NT2/D1 (cell line): Measurements from ENCODE around the gene CCDC81.
"Not testable (repeated sequence)": the region's sequence is repeated elsewhere in the genome, so short reads cannot be mapped to it uniquely, and the experiment has no call there.

Source experiments
- DNase-seq: peaks from one replicate; pipeline ENCODE4 v3.0.0-alpha.2; 2011; ENCODE audit warnings: low read depth, low spot score
- H3K27me3 ChIP-seq: 2 replicates; pipeline ENCODE4 v1.6.0; 2011; ENCODE audit warnings: mild to moderate bottlenecking; ENCODE audit not compliant: insufficient read length, insufficient read depth
- H3K36me3 ChIP-seq: 2 replicates; pipeline ENCODE4 v1.6.1; 2011; ENCODE audit warnings: mild to moderate bottlenecking, low read length, mixed read lengths; ENCODE audit not compliant: insufficient read depth, insufficient read length
- H3K4me1 ChIP-seq: 2 replicates; pipeline ENCODE4 v1.5.1; 2011; ENCODE audit not compliant: insufficient read depth, insufficient read length
- H3K4me3 ChIP-seq: 2 replicates; pipeline ENCODE4 v1.5.1; 2011; ENCODE audit warnings: low read depth; ENCODE audit not compliant: insufficient read length
- H3K9ac ChIP-seq: 2 replicates; pipeline ENCODE4 v1.6.0; 2011; ENCODE audit warnings: low read depth; ENCODE audit not compliant: insufficient read length
- H3K9me3 ChIP-seq: 2 replicates; pipeline ENCODE4 v1.5.1; 2011; ENCODE audit warnings: mild to moderate bottlenecking, low read length; ENCODE audit not compliant: insufficient read depth
- SUZ12 ChIP-seq: IDR thresholded peaks from 2 replicates; pipeline ENCODE4 v1.6.1; 2011; ENCODE audit not compliant: insufficient read length, insufficient read depth; ENCODE audit errors: extremely low read depth
- YY1 ChIP-seq: IDR thresholded peaks from 2 replicates; pipeline ENCODE4 v1.6.1; 2011; ENCODE audit not compliant: insufficient read length, insufficient read depth
- ZNF274 ChIP-seq: IDR thresholded peaks from 2 replicates; pipeline ENCODE4 v1.6.1; 2011; ENCODE audit warnings: mild to moderate bottlenecking, low read depth, low read length

CCDC81 gene

GRCh38 chr11:86408845-86409244, 34.2 kb downstream of the CCDC81 start:
- no peak for TF ChIP-seq SUZ12
- no peak for TF ChIP-seq YY1
- no peak for TF ChIP-seq ZNF274
- no peaks in the 10 kb centered on the region for H3K4me1 ChIP-seq
- no peak overlapping the region for H3K4me3 ChIP-seq
- DNase-seq, result no peak
- H3K36me3 ChIP-seq, result no peaks in the 10 kb centered on the region
- H3K27me3 ChIP-seq, result no peaks in the 10 kb centered on the region
- no peaks in the 10 kb centered on the region for H3K9me3 ChIP-seq
- H3K9ac ChIP-seq, result no peak overlapping the region

DNA sequence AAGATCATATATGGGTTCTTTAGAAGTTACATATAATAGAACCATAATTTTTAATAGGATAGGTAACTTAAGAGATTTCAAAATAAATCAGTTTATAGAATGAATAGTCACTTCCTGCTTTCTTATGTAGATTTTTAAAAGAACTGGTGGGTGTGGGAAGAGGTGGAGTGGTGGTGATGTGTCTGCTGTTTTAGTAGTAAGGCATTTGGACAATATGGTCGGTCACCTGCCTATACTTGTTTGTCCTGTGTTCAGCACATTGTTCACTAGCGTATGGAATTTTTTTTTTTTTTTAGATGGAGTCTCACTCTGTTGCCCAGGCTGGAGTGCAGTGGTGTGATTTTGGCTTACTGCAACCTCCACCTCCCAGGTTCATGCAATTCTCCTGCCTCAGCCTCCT, 39.3 kb downstream of the CCDC81 start:
- no peak for DNase-seq
- H3K9me3 ChIP-seq, result no peaks in the 10 kb centered on the region
- no peak overlapping the region for H3K4me3 ChIP-seq
- no peaks in the 10 kb centered on the region for H3K36me3 ChIP-seq
- H3K9ac ChIP-seq, result no peak overlapping the region
- no peaks in the 10 kb centered on the region for H3K4me1 ChIP-seq
- TF ChIP-seq SUZ12 (no peak), ZNF274 (no peak), YY1 (no peak)
- H3K27me3 ChIP-seq, result no peaks in the 10 kb centered on the region

DNA sequence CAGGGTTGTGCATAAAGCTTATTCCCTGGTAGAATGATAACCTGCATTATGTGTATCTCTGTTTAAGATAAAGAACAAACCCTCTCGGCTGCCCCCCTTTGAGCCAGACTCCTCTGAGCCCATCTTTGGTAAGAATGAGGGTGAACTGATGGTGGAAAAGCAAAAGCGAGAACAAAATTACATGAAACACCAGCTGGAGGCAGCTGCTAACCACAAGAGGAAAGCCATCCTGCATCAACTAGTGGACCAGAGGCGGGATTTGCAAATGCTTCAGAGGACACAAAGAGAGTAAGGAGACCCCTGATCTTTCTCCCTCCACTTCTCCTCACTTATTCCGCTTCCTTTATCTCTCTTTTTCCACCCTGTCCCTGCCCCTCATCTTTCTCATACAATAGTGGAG, 40.3 kb downstream of the CCDC81 start:
- no peaks in the 10 kb centered on the region for H3K36me3 ChIP-seq
- no peak overlapping the region for H3K4me3 ChIP-seq
- no peaks in the 10 kb centered on the region for H3K4me1 ChIP-seq
- no peak overlapping the region for H3K9ac ChIP-seq
- TF ChIP-seq ZNF274 (no peak), YY1 (no peak), SUZ12 (no peak)
- DNase-seq, result no peak
- H3K27me3 ChIP-seq, result no peaks in the 10 kb centered on the region
- no peaks in the 10 kb centered on the region for H3K9me3 ChIP-seq

GRCh38 chr11:86416494-86416893, 41.8 kb downstream of the CCDC81 start:
- DNase-seq, result no peak
- Histone ChIP-seq H3K9me3 (no peaks in the 10 kb centered on the region), H3K4me1 (no peaks in the 10 kb centered on the region), H3K9ac (no peak overlapping the region), H3K27me3 (no peaks in the 10 kb centered on the region), H3K36me3 (no peaks in the 10 kb centered on the region), H3K4me3 (no peak overlapping the region)
- TF ChIP-seq ZNF274 (no peak), YY1 (no peak), SUZ12 (no peak)

DNA sequence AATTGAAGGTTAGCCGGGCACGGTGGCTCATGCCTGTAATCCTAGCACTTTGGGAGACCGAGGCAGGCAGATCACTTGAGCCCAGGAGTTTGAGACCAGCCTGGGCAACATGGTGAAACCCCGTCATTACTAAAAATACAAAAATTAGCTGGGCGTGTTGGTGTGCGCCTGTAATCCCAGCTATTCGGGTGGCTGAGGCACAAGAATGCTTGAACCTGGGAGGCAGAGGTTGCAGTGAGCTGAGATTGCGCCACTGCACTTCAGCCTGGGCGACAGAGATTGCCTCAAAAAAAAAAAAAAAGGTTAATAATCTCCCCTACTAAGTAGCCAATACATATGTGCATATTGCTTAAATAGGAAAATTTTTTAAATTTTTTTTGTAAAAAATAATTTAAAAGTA, 42.3 kb downstream of the CCDC81 start:
- H3K9ac ChIP-seq, H3K9me3 ChIP-seq, H3K4me3 ChIP-seq, DNase-seq, H3K36me3 ChIP-seq, H3K4me1 ChIP-seq, H3K27me3 ChIP-seq: not testable (repeated sequence)

- H3K27me3 ChIP-seq, result no peaks in the 10 kb centered on the region
- TF ChIP-seq SUZ12 (no peak), ZNF274 (no peak), YY1 (no peak)
- no peak overlapping the region for H3K9ac ChIP-seq
- no peak overlapping the region for H3K4me3 ChIP-seq
- H3K36me3 ChIP-seq, result no peaks in the 10 kb centered on the region
- no peaks in the 10 kb centered on the region for H3K4me1 ChIP-seq
- no peak for DNase-seq
- no peaks in the 10 kb centered on the region for H3K9me3 ChIP-seq
Observed at GRCh38 chr11:86418106-86418505, 43.4 kb downstream of the CCDC81 start.

GRCh38 chr11:86418513-86418912, 43.8 kb downstream of the CCDC81 start:
- Histone ChIP-seq H3K4me1 (no peaks in the 10 kb centered on the region), H3K27me3 (no peaks in the 10 kb centered on the region), H3K9ac (no peak overlapping the region), H3K9me3 (no peaks in the 10 kb centered on the region), H3K36me3 (no peaks in the 10 kb centered on the region), H3K4me3 (no peak overlapping the region)
- no peak for DNase-seq
- TF ChIP-seq YY1, result no peak
- no peak for TF ChIP-seq ZNF274
- no peak for TF ChIP-seq SUZ12

DNA sequence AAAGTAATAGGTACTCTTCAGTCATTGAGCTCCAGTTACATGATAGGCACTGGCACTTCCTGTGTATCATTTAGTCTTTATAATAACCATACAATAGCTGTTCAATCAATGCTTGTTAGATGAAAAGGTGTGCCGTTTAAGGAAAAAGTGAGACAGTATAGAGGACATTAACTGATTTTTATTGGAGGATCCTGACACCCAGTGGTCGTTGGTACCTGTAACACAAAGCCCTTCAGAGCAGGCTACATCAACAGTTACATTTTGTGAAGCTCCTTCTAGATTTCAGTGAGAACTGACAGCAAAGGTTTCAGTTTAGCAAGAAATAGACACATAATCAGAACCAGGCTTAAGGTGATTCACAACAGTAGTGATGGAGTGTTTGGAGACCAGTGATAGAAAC, 44.2 kb downstream of the CCDC81 start:
- H3K4me1 ChIP-seq, result no peaks in the 10 kb centered on the region
- no peaks in the 10 kb centered on the region for H3K27me3 ChIP-seq
- H3K36me3 ChIP-seq, result no peaks in the 10 kb centered on the region
- TF ChIP-seq SUZ12 (no peak), YY1 (no peak), ZNF274 (no peak)
- H3K4me3 ChIP-seq, result no peak overlapping the region
- H3K9me3 ChIP-seq, result no peaks in the 10 kb centered on the region
- no peak overlapping the region for H3K9ac ChIP-seq
- no peak for DNase-seq
